Anterior cingulate cortex (tissue), 58 donors: ENCODE data around the gene ARHGAP1.
"Not testable (repeated sequence)": the region's sequence is repeated elsewhere in the genome, so short reads cannot be mapped to it uniquely, and the experiment has no call there.

Experiments
- DNase-seq, 58 donors: peaks; one replicate each; lab custom pipeline; 2025; lab: John Stamatoyannopoulos, UW

The ARHGAP1 gene

DNA sequence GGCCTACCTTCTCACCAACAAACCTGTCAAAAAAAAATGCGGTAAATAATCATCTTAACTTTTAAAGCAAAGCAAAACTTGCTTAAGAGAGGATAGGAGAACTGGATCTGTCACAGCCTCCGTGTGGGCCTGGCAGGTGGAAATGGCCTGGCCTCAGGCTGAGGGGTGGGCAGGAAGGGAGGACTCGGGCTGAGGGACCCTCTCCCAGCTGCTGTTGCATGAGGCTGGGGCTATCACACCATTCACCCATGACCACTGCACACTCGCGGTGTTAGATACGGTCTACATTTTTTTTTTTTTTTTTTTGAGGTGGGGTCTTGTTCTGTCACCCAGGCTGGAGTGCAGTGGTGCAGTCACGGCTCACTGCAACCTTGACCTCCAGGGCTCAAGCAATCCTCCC lies 24.5 kb downstream of the ARHGAP1 start:
- no peak for DNase-seq

DNA sequence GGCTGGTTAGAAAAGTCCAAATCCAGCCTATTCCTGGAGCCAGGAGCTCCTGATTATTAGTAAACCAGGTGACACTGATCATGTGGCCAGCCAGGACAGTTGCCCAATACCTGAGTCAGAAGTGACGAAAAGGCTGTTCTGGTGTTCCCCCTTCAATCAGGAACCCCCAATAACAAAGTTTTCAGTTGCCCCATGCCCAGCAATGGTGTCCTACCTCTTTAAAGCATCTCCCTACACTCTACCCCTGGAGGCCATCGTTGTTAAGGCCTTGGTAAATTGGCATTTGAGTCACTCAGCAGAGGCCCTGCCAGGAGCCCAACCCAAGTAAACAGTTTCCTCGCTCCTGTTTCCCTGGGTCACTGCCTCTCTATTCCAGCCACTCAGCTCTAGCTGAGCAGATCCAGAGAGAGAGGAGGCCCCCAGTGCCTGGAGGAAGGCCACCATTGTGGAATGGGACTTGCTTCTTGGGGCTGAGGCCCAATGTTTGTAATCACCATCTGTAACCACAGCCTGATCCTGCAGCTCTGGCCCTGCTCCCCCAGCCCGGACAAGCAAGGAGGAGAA lies 25.0 kb downstream of the ARHGAP1 start:
- peak in 30 of 58 donors; percentile 18 to 84 (median 51) for DNase-seq

DNA sequence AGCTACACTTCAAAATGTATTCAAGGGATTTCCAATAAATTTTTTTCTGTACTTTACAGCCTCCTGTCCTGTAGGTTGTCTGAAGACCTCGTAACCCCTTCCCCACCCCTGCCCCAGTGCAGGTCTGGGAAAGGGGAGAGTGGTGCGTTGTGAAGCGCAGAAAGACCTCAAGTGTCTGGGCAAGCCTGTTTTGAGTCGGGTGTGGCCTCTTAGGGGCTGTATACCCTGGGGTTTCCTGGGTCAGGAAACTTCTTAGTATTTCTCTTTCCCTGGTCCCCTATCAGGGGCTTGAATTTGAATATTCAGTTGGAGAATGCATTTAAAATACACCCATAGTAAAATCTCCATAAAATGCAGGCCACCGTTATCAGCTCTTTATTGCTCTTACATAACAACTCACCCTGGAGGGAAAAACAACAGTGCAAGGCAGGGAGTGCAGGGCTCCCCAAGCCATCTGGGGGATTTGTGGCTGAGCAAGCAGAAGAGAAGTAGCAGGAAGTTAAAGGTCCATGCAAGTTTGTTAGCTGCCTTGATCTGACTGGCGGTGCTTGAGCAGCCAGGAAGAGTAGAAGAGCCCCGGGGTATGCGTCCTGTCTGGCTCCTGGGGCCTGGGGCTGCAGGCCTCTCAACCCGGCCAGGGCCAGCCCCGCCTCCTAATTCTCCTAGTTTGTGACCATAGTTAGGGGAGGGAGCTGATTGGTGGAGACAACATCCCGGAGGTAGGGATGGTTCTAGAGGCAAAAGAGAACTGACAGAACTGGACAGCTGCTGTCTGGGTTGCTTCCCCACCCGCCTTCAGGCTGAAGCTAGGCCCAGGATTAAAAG lies 25.7 kb downstream of the ARHGAP1 start:
- peak in 1 of 58 donors; percentile 45 for DNase-seq

- DNase-seq, result no peak
These were observed 26.5 kb downstream of the ARHGAP1 start for GRCh38 chr11:46673713-46674462.

- DNase-seq, result no peak
These were observed 28.0 kb downstream of the ARHGAP1 start for GRCh38 chr11:46672381-46672839.

- no peak for DNase-seq
These were observed 28.5 kb downstream of the ARHGAP1 start for GRCh38 chr11:46671958-46672315.

GRCh38 chr11:46670521-46670920 lies 29.9 kb downstream of the ARHGAP1 start:
- not testable (repeated sequence) for DNase-seq

- DNase-seq, result peak in 1 of 58 donors; percentile 24
These were observed 30.7 kb downstream of the ARHGAP1 start for GRCh38 chr11:46669711-46670139.

DNA sequence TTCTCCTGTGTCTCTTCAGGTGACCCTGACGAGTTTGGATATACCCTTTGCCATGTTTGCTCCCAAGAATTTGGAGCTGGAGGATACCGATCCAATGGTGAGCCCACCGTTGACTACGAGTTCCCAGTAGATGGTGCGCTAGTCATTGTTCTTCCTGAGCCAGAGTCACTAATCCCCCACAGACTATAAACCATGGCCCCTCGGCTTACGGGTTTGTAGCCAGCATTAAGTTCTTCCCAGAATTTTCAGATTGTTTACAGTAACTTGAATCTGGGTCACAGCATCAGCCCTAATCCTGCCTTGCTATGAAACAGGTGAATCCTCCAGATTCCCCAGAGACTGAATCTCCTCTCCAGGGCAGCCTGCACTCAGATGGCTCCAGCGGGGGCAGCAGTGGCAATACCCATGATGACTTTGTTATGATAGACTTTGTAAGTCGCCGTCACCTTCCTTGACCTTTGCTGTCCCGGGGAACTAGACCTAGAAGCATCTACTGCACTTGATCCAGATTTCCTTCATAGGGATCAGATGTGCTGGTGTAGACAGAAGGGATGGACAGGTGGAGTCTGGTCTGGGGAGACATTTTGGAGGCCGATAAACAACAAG lies 31.8 kb downstream of the ARHGAP1 start:
- no peak for DNase-seq

GRCh38 chr11:46667043-46667481 lies 33.4 kb downstream of the ARHGAP1 start:
- peak in 2 of 58 donors; percentile 35 to 64 for DNase-seq

DNA sequence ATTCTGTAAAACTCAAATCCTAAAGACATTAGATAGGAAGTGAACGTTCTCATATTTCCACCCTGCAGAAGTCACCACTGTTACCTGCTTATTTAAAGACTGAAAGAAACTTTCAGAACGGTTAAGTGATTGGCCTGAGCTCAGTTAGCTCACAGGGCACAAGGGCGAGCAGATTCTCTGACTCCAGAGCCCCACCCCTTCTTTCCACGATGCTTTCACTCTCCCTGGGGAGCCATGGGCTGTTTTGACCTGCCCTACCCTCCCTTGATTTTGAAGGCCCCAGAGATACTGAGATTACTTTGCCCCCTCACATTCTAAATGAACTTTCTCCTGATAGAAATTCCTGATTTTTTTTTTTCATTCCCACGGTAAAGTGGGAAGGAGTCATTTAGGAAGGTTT lies 33.9 kb downstream of the ARHGAP1 start:
- no peak for DNase-seq

- DNase-seq, result no peak
These were observed 35.1 kb downstream of the ARHGAP1 start for GRCh38 chr11:46665356-46665755.

GRCh38 chr11:46664612-46665011 lies 35.8 kb downstream of the ARHGAP1 start:
- no peak for DNase-seq

DNA sequence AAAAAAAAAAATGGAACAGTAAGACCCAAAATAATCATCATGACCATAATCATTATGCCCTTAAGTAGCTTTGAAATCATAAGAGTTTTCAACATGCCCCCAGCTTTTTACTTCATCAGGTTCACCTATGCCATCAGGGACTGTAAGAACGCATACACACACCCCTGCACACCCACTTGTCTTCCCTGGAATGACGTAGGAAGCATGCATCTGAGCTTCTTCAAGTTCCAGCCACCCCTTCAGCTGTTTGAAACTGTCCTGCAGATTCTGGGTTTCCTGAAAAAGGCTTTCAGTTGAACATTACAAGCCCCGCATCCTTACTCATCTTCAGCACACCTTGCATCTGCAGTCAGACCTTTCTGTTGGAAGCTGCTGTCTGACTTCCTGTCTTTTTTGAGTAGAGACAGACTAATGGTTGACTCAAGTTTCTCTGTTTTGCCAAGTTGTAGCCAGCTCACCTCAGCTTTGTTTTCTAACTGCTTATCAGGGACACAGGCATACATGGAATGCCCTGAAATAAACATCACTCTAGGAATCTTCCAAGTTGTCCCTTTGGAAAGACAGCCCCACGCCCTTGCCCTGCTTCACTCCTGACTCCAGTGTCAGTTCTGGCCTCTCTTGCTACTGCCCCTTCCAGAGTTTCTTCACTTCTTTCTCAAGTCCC lies 37.0 kb downstream of the ARHGAP1 start:
- DNase-seq, result no peak

DNA sequence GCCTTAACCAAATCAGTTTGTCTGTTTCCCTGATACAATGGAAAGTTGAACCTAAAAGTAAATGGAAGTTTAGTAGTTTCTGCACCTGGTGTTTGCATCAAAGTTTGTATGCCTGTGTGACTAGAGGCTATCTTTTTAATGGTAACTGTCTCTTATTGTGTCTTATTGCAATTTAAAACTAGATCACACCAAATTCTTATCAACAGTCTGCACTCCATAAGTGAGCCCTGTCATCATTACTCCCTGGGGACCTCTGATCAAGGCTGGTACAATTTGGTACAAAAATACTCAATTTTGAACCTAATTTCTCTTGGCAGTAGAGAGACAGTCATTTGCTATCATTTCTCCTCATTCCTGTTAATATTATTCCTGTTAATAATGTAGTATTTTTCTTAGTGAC lies 38.1 kb downstream of the ARHGAP1 start:
- DNase-seq, result no peak

DNA sequence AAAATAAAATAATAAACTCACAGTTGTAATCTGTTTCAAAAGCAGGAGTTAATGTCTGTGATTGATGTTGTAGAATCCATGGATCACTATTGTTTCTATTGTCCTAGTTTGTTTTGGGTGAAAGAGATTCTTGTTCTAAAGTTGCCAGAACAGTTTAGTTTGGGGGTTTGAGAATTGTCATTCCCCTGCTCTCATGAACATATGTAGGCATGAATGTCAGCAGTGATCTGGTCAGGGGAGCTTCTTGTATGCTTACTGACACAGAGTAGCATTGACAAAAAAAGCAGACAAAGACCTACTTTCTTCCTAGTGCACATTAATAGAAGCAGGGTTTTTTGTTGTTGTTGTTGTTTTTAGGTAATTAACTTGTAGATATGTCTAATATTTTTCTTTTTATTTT lies 38.6 kb downstream of the ARHGAP1 start:
- DNase-seq, result peak in 1 of 58 donors; percentile 52

DNA sequence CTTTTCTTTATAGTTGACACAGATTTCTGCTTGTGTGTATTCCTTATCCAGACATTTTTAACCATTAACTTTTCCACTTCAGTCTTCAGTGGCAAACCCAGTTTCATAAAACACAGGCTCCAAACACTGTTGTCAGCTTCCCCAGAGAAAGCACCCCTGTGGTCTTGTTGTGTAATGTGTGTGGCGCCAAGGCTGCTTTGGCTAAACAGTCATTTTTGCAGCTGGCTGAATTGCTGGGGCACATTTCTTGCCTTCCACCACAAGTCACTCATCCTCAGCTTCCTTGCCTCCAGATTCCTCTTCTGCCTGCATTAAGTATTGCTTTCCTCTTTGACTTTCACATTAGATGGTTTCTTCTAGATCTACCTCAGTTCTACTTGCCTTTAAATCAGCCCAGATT lies 40.5 kb downstream of the ARHGAP1 start:
- peak in 3 of 58 donors; percentile 28 to 34 (median 33) for DNase-seq

DNA sequence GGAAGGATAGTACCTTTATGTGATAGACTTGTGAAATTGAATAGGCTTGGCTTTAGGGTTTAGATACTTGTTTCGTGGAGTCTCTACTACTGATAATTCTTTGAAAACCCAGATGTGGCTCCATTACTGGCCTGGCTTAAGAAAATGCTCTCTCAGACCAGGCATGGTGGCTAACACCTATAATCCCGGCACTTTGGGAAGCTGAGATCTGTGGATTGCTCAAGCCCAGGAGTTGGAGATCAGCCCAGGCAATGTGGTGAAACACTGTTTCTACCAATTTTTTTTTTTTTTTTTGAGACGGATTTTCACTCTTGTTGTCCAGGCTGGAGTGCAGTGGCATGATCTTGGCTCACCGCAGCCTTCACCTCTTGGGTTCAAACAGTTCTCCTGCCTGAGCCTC lies 42.2 kb downstream of the ARHGAP1 start:
- DNase-seq, result no peak

GRCh38 chr11:46657186-46657585 lies 43.2 kb downstream of the ARHGAP1 start:
- no peak for DNase-seq

- no peak for DNase-seq
These were observed 44.8 kb downstream of the ARHGAP1 start for GRCh38 chr11:46655631-46656030.
